D721Med (cell line): ENCODE measurements around the gene SRP14.

Source experiments
- DNase-seq: peaks from one replicate; pipeline ENCODE4 v3.0.0; 2011; ENCODE audit warnings: low spot score; ENCODE audit not compliant: insufficient read length
- FAIRE-seq: peaks from 2 replicates; lab custom pipeline; 2011; peaks lifted over from hg19 to GRCh38; lab: Jason Lieb, UNC
- TF ChIP-seq, protein P1 (sequence below): IDR thresholded peaks from 2 replicates; pipeline ENCODE4 v1.5.1; 2012; ENCODE audit warnings: mild to moderate bottlenecking, control low read depth; ENCODE audit not compliant: insufficient read depth; ENCODE audit errors: missing control alignments

Gene SRP14

GRCh38 chr15:40011303-40011702, 27.7 kb downstream of the SRP14 start:
- DNase-seq = no peak
- TF ChIP-seq, protein P1, sequence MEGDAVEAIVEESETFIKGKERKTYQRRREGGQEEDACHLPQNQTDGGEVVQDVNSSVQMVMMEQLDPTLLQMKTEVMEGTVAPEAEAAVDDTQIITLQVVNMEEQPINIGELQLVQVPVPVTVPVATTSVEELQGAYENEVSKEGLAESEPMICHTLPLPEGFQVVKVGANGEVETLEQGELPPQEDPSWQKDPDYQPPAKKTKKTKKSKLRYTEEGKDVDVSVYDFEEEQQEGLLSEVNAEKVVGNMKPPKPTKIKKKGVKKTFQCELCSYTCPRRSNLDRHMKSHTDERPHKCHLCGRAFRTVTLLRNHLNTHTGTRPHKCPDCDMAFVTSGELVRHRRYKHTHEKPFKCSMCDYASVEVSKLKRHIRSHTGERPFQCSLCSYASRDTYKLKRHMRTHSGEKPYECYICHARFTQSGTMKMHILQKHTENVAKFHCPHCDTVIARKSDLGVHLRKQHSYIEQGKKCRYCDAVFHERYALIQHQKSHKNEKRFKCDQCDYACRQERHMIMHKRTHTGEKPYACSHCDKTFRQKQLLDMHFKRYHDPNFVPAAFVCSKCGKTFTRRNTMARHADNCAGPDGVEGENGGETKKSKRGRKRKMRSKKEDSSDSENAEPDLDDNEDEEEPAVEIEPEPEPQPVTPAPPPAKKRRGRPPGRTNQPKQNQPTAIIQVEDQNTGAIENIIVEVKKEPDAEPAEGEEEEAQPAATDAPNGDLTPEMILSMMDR = no peak
- FAIRE-seq = no peak

GRCh38 chr15:40010686-40011085, 28.3 kb downstream of the SRP14 start:
- TF ChIP-seq, protein P1 = no peak
- no peak for FAIRE-seq
- no peak for DNase-seq

DNA sequence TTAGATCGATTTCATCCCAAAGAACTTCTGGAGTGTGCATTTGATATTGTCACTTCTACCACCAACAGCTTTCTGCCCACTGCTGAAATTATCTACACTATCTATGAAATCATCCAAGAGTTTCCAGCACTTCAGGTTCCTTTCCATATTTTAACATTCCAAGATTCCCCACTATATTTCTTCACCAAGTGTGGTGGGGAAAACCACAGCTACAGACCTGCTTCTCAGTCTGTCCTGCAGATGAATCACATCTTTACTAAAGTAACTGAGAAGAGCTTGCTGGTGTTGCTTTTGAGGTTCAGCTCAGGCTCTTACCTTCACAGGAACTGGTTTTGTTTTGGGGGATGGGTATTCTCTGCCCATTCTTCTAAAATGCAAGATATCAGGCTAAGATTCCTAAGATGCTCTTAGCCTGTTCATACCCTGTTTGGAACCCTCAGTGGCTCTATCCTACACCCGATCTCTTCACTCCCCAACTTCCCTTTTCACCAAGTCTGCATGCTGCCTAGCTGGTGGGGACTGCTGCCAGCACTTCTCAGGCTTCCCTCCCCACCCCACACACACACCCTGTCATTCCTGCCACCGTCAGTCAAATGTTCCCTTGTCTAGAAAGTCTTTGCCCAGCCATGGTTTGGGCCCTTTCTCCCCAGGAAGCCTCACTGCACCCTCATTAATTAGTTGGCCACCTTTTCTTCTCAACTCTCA, 30.8 kb downstream of the SRP14 start:
- DNase-seq (no peak), FAIRE-seq (no peak)
- TF ChIP-seq, protein P1 = no peak

- TF ChIP-seq, protein P1 = no peak
- DNase-seq (no peak), FAIRE-seq (no peak)
Observed at GRCh38 chr15:40006646-40007045, 32.3 kb downstream of the SRP14 start.

- FAIRE-seq (no peak), DNase-seq (no peak)
- TF ChIP-seq, protein P1 = no peak
Observed at GRCh38 chr15:40006003-40006402, 33.0 kb downstream of the SRP14 start.

- TF ChIP-seq, protein P1 = no peak
- no peak for FAIRE-seq
- no peak for DNase-seq
Observed at GRCh38 chr15:40003116-40003916, 35.7 kb downstream of the SRP14 start.

DNA sequence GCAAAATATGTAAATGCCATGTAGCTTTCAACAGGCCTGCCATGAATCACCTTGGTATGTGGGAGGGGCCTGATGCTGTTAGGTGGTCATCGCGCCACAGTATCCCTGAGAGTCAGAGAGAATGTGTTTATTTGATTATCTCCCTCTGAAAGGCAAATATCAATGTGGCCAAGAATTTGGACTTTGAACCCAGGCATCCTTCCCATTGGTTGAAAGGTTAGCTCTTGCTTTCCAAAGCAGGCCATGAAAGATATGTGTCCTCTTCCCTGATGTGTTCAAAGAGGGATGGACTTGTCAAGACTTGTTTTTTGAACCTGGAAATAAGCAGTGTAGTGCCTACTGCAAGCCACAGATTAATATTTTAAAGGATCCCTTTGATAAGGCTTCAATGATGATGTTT, 36.7 kb downstream of the SRP14 start:
- FAIRE-seq (no peak), DNase-seq (no peak)
- TF ChIP-seq, protein P1 = no peak
